Measurements from ENCODE around the gene CTXN3. TPM values are rescaled to one million over a fixed set of nuclear protein-coding genes. Genes with fewer than 3 reads are reported as not detected.

The CTXN3 gene
- total RNA-seq, 4 donors from 2014 or later, result 0.13 TPM; not detected in 3

DNA sequence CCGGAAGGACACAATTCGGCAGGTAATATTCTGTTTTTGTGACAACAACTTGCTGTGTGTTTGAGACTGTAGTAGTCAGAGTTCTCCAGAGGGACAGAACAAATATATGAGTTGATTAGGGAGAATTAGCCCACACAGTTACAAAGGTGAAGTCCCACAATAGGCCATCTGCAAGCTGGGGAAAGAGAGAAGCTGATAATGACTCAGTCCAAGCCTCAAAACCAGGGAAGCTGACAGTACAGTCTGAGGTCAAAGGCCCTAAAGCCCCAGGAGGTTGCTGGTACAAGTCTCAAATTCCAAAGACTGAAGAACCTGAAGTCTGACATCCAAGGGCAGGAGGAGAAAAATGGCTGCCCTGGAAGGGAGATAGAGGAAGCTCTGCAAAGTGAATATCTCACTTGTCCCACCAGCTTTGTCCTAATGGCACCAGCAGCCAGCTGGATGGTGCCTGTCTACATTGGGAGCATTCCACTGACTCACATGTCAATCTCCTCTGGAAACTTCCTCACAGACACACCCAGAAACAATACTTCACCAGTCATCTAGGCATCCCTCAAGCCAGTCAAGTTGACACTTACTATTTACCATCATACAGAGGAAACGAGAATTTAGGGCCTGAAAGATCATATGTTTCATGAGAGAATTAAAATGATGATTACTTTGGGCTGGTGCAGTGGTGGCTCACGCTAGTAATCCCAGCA lies 36.3 kb upstream of the CTXN3 start:
- no peak overlapping the region for H3K4me3 ChIP-seq
- H3K27me3 ChIP-seq, result no peaks in the 10 kb centered on the region
- H3K9me3 ChIP-seq, result no peaks in the 10 kb centered on the region
- TF ChIP-seq, protein P1, sequence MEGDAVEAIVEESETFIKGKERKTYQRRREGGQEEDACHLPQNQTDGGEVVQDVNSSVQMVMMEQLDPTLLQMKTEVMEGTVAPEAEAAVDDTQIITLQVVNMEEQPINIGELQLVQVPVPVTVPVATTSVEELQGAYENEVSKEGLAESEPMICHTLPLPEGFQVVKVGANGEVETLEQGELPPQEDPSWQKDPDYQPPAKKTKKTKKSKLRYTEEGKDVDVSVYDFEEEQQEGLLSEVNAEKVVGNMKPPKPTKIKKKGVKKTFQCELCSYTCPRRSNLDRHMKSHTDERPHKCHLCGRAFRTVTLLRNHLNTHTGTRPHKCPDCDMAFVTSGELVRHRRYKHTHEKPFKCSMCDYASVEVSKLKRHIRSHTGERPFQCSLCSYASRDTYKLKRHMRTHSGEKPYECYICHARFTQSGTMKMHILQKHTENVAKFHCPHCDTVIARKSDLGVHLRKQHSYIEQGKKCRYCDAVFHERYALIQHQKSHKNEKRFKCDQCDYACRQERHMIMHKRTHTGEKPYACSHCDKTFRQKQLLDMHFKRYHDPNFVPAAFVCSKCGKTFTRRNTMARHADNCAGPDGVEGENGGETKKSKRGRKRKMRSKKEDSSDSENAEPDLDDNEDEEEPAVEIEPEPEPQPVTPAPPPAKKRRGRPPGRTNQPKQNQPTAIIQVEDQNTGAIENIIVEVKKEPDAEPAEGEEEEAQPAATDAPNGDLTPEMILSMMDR (IDR thresholded peaks at IDR 0.05), result no peak
- TF ChIP-seq POLR2A (IDR thresholded peaks at IDR 0.05), result no peak
- H3K4me1 ChIP-seq, result no peaks in the 10 kb centered on the region
- no peaks in the 10 kb centered on the region for H3K36me3 ChIP-seq
- DNase-seq, result no peak
- 91 to 96% methylated on average over 4 of the region's 4 CpGs for WGBS, 2 donors
- H3K27ac ChIP-seq, result no peak overlapping the region
- intact Hi-C loops (cut with DNase I), result no loop called here

DNA sequence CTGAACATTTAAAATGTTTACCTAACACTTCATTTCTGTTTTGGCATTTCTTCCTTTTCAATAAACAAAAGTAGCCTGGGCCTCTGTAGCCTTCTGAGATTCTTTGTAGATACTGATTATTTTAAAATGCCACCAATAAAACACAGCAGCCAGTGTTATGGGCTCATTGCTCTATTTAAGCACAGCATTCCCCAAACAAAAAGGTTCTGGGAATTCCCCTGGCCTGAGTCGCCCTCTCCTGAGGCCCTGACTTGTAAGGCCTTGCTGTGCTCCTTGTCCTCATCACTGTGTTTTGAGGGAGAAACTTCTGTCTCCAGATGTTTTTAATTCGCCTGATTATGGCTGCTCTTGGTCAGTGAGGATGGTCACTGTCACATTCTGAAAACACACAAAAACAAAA lies 33.0 kb upstream of the CTXN3 start:
- no peak overlapping the region for H3K27ac ChIP-seq
- 11 to 48% methylated on average over 1 to 2 of the region's 2 CpGs for WGBS, 2 donors
- no peaks in the 10 kb centered on the region for H3K4me1 ChIP-seq
- no peaks in the 10 kb centered on the region for H3K36me3 ChIP-seq
- no peak overlapping the region for H3K4me3 ChIP-seq
- H3K9me3 ChIP-seq, result no peaks in the 10 kb centered on the region
- intact Hi-C loops (cut with DNase I), result no loop called here
- DNase-seq, result no peak
- H3K27me3 ChIP-seq, result no peaks in the 10 kb centered on the region
- no peak for TF ChIP-seq POLR2A (IDR thresholded peaks at IDR 0.05)
- TF ChIP-seq, protein P1 (IDR thresholded peaks at IDR 0.05), result no peak

DNA sequence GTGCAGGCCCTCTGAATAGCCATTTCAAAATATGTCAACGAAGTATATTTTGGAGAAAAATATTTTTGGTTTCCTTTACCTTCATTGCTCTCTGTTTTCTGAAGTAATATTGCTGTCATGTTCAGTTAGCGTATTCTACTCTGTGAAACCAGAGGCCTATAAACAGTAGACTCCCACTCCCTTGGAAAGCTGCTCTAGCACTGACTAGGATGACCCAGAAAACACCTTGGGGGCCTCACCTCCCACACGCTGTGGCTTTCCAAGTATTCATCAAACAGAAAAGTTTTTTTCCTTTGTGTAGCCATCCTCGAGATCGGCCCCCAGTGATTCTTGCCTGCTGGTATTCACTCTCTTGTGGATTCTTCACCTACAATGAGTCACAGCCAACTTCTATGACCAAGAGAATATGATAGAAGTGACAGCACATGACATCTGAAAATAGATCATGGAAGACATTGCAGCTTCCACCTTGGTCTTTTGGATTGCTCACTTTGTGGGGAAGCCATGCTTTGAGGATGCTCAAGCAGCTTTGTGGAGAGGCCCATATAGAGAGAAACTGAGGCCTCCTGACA lies 28.9 kb upstream of the CTXN3 start:
- H3K27ac ChIP-seq, result no peak overlapping the region
- no peak for DNase-seq
- WGBS, 2 donors, result 83 to 88% methylated on average over 5 of the region's 5 CpGs
- H3K9me3 ChIP-seq, result no peaks in the 10 kb centered on the region
- TF ChIP-seq, protein P1 (IDR thresholded peaks at IDR 0.05), result no peak
- no peak for TF ChIP-seq POLR2A (IDR thresholded peaks at IDR 0.05)
- no peaks in the 10 kb centered on the region for H3K4me1 ChIP-seq
- no peaks in the 10 kb centered on the region for H3K27me3 ChIP-seq
- no peak overlapping the region for H3K4me3 ChIP-seq
- intact Hi-C loops (cut with DNase I), result no loop called here
- H3K36me3 ChIP-seq, result no peaks in the 10 kb centered on the region

GRCh38 chr5:127621601-127622325 lies 27.1 kb upstream of the CTXN3 start:
- Histone ChIP-seq H3K4me3 (no peak overlapping the region), H3K27me3 (no peaks in the 10 kb centered on the region), H3K9me3 (no peaks in the 10 kb centered on the region), H3K4me1 (no peaks in the 10 kb centered on the region), H3K27ac (no peak overlapping the region), H3K36me3 (no peaks in the 10 kb centered on the region)
- WGBS, 2 donors, result 80 to 83% methylated on average over 4 of the region's 4 CpGs
- no peak for DNase-seq
- TF ChIP-seq, protein P1 (IDR thresholded peaks at IDR 0.05), result no peak
- no peak for TF ChIP-seq POLR2A (IDR thresholded peaks at IDR 0.05)
- intact Hi-C loops (cut with DNase I), result no loop called here

GRCh38 chr5:127634007-127634406 lies 14.9 kb upstream of the CTXN3 start:
- Histone ChIP-seq H3K27ac (no peak overlapping the region), H3K36me3 (no peaks in the 10 kb centered on the region), H3K4me3 (no peak overlapping the region), H3K4me1 (no peaks in the 10 kb centered on the region), H3K9me3 (no peaks in the 10 kb centered on the region), H3K27me3 (no peaks in the 10 kb centered on the region)
- intact Hi-C loops (cut with DNase I), result no loop called here
- TF ChIP-seq POLR2A (IDR thresholded peaks at IDR 0.05), result no peak
- TF ChIP-seq, protein P1 (IDR thresholded peaks at IDR 0.05), result no peak
- no peak for DNase-seq
